SK-MEL-5 (cell line): Measurements from ENCODE around the gene DUT. TPM values are rescaled to one million over a fixed set of nuclear protein-coding genes. Genes with fewer than 3 reads are reported as not detected.
"Not testable (repeated sequence)": the region's sequence is repeated elsewhere in the genome, so short reads cannot be mapped to it uniquely, and the experiment has no call there.

ENCODE experiments used
- DNase-seq: peaks from one replicate; pipeline ENCODE4 v3.0.0-alpha.2; 2016; ENCODE audit warnings: low read depth, low spot score
- in situ Hi-C: cut with HindIII; loops from 2 replicates; pipeline ENCODE4 v1.10.0; 2016; ENCODE audit warnings: low sequenced_read_pairs, high pct_unique_total_duplicates, low pct_unique_long_range_greater_than_20kb
- total RNA-seq: library from RNA; depleted of rRNA; stranded (reverse); fragments of >200 nt; shearing (Covaris generic); gene quantifications from 2 replicates; pipeline ENCODE4 v1.2.3, GENCODE V29; 2014

Gene DUT
- total RNA-seq, 1 experiment from 2014 or later: 68.2 TPM

GRCh38 chr15:48323294-48323693 lies 7.9 kb upstream of the DUT start:
- no peak for DNase-seq
- in situ Hi-C loops: no loop called here

GRCh38 chr15:48324949-48325348 lies 6.3 kb upstream of the DUT start:
- no peak for DNase-seq
- in situ Hi-C loops: no loop called here

DNA sequence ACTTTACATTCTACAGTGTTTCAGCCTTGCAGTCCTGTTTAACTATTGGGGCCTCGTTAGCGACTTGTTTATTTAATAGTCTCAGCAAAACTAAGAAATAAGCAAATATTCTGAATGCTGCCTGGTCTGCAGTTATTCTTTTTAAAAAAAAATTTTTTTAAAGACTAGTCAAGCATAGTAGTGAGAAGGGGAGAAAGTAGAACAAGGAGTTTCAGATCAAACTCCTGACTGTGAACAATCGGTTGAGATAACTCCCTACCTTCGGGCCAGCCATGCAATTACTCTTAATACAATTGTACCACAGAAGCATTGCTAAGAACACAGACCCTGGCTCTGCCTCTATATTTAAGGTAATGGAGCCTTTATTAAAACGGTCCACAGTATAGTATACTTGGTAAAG lies 5.8 kb upstream of the DUT start:
- no peak for DNase-seq
- in situ Hi-C loops: no loop called here

DNA sequence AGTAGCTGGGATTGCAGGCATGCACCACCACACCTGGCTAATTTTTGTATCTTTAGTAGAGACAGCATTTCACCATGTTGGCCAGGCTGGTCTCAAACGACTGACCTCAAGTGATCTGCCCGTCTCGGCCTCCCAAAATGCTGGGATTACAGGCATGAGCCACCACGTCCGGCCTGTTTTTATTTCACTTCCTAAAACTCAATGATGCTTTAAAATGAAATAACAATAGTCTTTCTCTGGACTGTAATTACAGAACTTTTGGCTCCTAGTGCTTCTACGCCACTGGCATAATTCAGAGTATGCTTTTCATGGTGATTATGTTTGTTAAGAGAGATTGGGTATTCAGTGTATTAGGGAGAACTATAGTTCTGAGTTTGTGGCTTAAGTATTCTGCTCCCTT lies 5.0 kb upstream of the DUT start:
- in situ Hi-C loops, DNase-seq: not testable (repeated sequence)

- in situ Hi-C loops: no loop called here
- DNase-seq: no peak
Measured at GRCh38 chr15:48330105-48330785, 984 bp upstream of the DUT start.

DNA sequence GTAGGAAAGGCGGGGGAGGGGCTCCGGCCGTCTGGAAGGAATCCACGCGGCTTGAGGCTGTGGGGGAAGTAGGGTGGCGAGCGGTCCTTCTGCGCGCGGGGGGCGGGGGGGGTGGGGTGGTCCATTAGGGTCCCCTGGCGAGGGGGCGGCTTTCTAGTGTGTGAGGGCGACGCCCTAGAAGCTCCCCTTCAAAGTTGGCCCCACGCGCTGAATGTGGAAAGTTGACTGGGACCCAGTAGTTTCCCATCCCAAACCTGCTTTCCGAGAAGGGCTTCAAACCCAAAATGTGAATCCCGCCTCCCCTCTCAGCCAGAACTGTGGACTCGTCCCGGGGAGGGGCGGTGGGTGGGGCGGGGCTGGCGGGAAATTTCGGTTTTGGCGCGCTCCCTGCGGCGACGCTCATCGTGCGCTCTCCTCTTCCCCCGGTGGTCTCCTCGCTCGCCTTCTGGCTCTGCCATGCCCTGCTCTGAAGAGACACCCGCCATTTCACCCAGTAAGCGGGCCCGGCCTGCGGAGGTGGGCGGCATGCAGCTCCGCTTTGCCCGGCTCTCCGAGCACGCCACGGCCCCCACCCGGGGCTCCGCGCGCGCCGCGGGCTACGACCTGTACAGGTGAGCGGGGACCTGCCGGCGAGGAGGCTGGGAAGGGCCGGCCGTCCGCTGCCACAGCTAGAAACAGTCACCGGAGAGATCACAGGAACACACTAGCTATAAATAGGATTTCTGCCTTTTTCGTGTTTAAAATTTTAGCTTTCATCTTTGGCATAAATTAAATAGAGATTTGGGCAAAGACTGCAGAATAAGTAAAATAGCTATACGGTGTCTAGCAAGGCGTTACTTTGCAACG lies 790 bp downstream of the DUT start:
- DNase-seq: peak; percentile 60

GRCh38 chr15:48332642-48333034 lies 1.4 kb downstream of the DUT start:
- no peak for DNase-seq
- in situ Hi-C loops: no loop called here

More for the DNA sequence above, 790 bp downstream of the DUT start:
- in situ Hi-C loops: no loop called here

DNA sequence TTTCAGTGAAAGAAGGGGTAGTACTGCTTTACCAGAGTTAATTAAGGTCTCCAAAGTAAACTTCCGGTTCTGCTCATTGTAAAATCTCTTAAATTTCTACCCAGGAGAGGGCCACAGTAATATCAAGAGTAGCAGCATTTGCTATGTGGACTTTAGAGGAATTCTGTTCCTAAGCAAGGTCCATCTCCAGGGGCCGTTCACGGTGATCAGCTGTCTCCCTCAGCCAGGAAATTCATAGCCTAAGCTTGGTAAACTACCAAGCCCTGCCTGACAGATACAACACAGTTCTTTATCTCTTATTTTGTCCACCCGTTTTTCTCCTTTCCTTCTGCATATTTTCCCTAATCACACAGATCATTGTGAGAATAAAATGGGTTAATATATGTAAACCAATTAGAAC lies 2.3 kb downstream of the DUT start:
- in situ Hi-C loops: no loop called here
- DNase-seq: no peak

DNA sequence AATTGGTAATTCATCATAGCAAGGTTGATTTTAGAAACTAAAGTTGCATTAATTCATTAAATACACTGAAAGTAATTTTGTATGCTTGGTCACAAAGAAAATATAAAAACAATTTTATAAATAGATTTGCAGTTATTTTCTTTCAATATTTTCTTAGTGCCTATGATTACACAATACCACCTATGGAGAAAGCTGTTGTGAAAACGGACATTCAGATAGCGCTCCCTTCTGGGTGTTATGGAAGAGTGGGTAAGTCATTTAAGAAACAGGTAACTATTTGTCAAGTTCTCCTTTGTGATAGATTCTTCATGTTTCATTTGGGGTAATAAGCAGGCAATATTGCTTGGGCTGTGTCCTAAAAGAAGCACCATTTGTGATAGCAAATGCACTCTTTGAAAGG lies 3.0 kb downstream of the DUT start:
- no peak for DNase-seq
- in situ Hi-C loops: no loop called here

GRCh38 chr15:48336940-48337339 lies 5.7 kb downstream of the DUT start:
- no peak for DNase-seq
- in situ Hi-C loops: no loop called here

DNA sequence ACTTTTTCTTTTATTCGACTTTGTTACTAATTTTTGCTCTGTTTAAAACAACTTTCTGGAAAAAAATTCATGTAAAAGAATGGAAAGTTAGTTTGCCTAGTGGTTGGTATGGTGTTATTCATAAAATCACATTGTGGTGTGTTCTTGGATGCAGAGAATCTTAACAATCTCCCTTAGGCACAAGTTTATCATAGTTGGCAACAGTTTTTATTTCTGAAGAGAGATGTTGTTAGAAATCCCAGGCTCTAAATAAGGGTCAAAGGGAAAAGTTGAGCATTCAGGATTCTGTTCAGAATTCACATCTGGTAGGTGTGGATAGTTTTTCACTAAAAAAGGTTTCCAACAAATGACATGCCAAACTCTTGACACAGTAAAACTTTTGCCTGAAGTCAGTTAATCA lies 6.4 kb downstream of the DUT start:
- no peak for DNase-seq
- in situ Hi-C loops: no loop called here

DNA sequence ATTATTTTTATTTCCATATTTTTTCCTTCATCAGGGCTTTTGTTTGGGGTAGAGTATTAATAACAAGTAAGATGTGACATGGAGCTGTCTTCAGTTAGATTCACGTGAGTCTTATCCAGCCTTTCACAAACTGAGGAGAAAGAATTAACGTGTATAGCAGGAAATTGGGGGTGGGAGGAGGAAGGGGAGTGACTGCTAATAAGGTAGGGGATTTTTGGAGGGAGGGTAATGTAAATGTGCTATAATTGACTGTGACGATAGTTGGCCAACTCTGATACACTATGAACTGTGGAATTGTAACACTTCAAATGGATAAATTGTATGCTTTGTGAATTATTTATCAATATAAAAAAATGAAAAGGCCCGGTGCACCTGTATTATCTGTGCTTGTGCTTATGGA lies 8.9 kb downstream of the DUT start:
- in situ Hi-C loops: no loop called here
- DNase-seq: no peak

GRCh38 chr15:48343865-48344264 lies 12.6 kb downstream of the DUT start:
- no peak for DNase-seq
- in situ Hi-C loops: no loop called here

DNA sequence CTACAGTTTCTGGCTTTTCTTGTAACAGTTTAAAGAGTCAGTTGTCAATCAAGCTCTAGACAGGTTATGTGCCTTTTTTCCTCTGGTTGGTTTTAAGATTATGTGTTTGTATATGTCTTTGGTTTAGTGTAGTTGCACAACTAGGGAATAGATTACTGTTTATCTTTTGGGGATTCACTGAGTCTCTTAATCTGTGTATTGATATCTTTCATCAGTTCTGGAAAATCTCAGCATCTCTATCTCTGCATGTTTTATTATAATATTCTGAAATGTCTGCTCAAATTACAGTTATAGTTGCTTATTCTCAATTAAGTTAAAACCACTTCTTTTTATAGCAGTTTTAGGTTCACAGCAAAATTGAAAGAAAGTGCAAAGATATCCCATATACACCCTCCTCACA lies 14.3 kb downstream of the DUT start:
- no peak for DNase-seq
- in situ Hi-C loops: no loop called here

GRCh38 chr15:48352474-48353072 lies 21.3 kb downstream of the DUT start:
- in situ Hi-C loops: no loop called here
- peak; percentile 86 for DNase-seq

- in situ Hi-C loops: no loop called here
- no peak for DNase-seq
Measured at GRCh38 chr15:48354694-48355303, 23.6 kb downstream of the DUT start.

- in situ Hi-C loops: no loop called here
- DNase-seq: no peak
Measured at GRCh38 chr15:48355377-48355776, 24.1 kb downstream of the DUT start.
